ENCODE results near the gene RGS9BP. TPM values are rescaled to one million over a fixed set of nuclear protein-coding genes. Genes with fewer than 3 reads are reported as not detected.

Gene RGS9BP
- total RNA-seq, 4 donors from 2014 or later = 3.9 to 10.6 (median 6.0) TPM

GRCh38 chr19:32687681-32688080 lies 12.0 kb downstream of the RGS9BP start:
- no peaks in the 10 kb centered on the region for H3K27me3 ChIP-seq
- intact Hi-C loops (cut with DNase I; ENCODE audit: low total_unique reads) = no loop called here
- H3K27ac ChIP-seq = no peak overlapping the region
- H3K9me3 ChIP-seq = no peaks in the 10 kb centered on the region
- no peak overlapping the region for H3K4me3 ChIP-seq
- TF ChIP-seq POLR2A (IDR thresholded peaks at IDR 0.05) = no peak
- TF ChIP-seq, protein P1, sequence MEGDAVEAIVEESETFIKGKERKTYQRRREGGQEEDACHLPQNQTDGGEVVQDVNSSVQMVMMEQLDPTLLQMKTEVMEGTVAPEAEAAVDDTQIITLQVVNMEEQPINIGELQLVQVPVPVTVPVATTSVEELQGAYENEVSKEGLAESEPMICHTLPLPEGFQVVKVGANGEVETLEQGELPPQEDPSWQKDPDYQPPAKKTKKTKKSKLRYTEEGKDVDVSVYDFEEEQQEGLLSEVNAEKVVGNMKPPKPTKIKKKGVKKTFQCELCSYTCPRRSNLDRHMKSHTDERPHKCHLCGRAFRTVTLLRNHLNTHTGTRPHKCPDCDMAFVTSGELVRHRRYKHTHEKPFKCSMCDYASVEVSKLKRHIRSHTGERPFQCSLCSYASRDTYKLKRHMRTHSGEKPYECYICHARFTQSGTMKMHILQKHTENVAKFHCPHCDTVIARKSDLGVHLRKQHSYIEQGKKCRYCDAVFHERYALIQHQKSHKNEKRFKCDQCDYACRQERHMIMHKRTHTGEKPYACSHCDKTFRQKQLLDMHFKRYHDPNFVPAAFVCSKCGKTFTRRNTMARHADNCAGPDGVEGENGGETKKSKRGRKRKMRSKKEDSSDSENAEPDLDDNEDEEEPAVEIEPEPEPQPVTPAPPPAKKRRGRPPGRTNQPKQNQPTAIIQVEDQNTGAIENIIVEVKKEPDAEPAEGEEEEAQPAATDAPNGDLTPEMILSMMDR (IDR thresholded peaks at IDR 0.05 in 4 of 5, conservative IDR thresholded peaks at IDR 0.05 in 1 of 5) = no peak
- in situ Hi-C loops (cut with MboI; ENCODE audit: low sequenced_read_pairs in 4 of 4) = loop anchor here in 1 of 4 donors (25.0 kb wide), 1 partner anchor 325 kb away; no protein-coding TSS in a partner anchor
- ATAC-seq = no peak
- H3K36me3 ChIP-seq = no peaks in the 10 kb centered on the region
- no peak for DNase-seq
- H3K4me1 ChIP-seq = peaks cover 13 to 20% of the 10 kb centered on the region in 2 donors

- DNase-seq (no peak), ATAC-seq (no peak)
- H3K27me3 ChIP-seq = no peaks in the 10 kb centered on the region
- peak overlapping the region in 1 of 4 donors; percentile 47 for H3K27ac ChIP-seq
- no peak for TF ChIP-seq POLR2A (IDR thresholded peaks at IDR 0.05)
- TF ChIP-seq, protein P1 (IDR thresholded peaks at IDR 0.05 in 4 of 5, conservative IDR thresholded peaks at IDR 0.05 in 1 of 5) = no peak
- H3K4me3 ChIP-seq = no peak overlapping the region
- peaks cover 19 to 26% of the 10 kb centered on the region in 2 donors for H3K4me1 ChIP-seq
- H3K36me3 ChIP-seq = no peaks in the 10 kb centered on the region
- intact Hi-C loops (cut with DNase I; ENCODE audit: low total_unique reads) = no loop called here
- no peaks in the 10 kb centered on the region for H3K9me3 ChIP-seq
- in situ Hi-C loops (cut with MboI; ENCODE audit: low sequenced_read_pairs in 4 of 4) = loop anchor here in 1 of 4 donors (25.0 kb wide), 1 partner anchor 326 kb away; no protein-coding TSS in a partner anchor
These were observed 12.7 kb downstream of the RGS9BP start for GRCh38 chr19:32688311-32688710.

DNA sequence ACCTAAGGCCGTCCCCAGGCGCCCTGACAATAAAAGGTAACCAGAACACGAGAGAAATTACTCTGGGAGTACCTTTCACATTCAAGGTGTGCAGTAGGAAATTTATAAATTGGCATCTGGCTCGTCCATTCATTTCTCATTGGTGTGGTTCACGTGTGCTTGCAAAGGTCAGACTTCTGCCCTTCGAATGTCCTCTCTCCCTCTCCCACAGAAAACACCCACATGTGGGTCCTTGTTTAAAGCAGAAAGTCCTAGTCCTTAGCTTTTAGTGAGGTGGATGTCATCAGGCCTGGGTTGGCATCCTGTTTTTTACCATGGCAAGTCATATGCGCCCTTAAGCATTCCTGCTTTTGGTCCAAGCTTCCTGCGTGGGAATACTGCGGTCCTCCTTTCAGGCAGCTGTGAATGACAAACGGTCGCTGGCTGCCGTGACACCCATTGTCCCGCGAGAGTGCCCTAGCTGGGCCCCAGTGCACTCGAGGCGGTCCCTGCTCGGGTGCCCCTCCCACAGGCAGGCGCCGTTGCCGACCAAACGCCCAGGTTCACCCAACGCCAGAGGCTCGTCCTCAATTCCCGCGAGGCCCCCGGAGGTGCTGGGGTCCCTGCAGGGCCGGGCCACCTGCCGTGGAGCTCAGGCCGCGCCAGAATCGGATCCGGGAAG lies 15.8 kb downstream of the RGS9BP start, which contains the start of gene NUDT19:
Gene NUDT19, plus strand, starts transcription at position 531 of the 661 bp plus-strand sequence. CDS start 140 bp downstream, outside the sequence.
- H3K9me3 ChIP-seq = no peaks in the 10 kb centered on the region
- intact Hi-C loops (cut with DNase I; ENCODE audit: low total_unique reads) (loop anchor here (1.0 to 5.0 kb wide), 4 partner anchors 16 to 109 kb away; partner anchors contain the start of genes ANKRD27, PDCD5 and RGS9BP), in situ Hi-C loops (cut with MboI; ENCODE audit: low sequenced_read_pairs in 4 of 4) (loop anchor here in 1 of 4 donors (10.0 to 25.0 kb wide), 2 partner anchors 107 to 329 kb away; partner anchors contain the start of gene PDCD5)
- no peaks in the 10 kb centered on the region for H3K36me3 ChIP-seq
- H3K4me1 ChIP-seq = peaks cover 46 to 48% of the 10 kb centered on the region in 2 donors
- peak within 1 kb of the TSS; percentile 69 to 92 (median 83) for H3K27ac ChIP-seq
- TF ChIP-seq, protein P1 (IDR thresholded peaks at IDR 0.05 in 4 of 5, conservative IDR thresholded peaks at IDR 0.05 in 1 of 5) = no peak
- TF ChIP-seq POLR2A (IDR thresholded peaks at IDR 0.05) = peak; percentile 83 to 85
- ATAC-seq (peak; percentile 84 to 87), DNase-seq (peak; percentile 81 to 86)
- no peaks in the 10 kb centered on the region for H3K27me3 ChIP-seq
- peak within 1 kb of the TSS; percentile 64 to 78 (median 66) for H3K4me3 ChIP-seq

DNA sequence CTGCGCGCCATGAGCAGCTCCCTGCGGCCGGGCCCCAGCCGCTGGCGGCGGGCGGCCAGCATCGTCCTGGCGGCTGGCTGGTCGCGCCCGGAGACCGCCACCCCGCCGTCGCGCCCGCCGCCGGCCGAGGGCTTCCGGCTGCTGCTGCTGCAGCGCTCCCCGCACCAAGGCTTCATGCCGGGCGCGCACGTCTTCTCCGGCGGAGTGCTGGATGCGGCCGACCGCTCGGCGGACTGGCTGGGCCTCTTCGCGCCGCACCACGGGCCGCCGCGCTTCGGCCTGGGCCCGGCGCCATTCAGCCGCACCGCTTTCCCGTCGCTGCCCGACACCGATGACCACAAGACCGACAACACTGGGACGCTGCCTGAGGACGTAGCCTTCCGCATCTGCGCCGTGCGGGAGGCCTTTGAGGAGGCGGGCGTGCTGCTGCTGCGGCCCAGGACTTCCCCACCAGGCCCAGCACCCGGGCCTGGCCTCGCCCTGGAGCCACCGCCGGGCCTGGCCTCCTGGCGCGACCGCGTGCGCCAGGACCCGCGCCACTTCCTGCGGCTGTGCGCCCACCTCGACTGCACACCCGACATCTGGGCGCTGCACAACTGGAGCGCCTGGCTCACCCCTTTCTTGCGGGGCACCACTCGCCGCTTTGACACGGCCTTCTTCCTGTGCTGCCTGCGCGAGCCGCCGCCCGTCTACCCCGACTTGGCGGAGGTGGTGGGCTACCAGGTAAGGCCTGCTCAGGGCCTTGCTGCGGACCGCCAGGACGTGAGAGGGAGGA lies 16.5 kb downstream of the RGS9BP start:
- Histone ChIP-seq H3K27ac (peak overlapping the region; percentile 69 to 92 (median 83)), H3K4me3 (peak overlapping the region; percentile 64 to 78 (median 66)), H3K36me3 (no peaks in the 10 kb centered on the region), H3K9me3 (no peaks in the 10 kb centered on the region), H3K27me3 (no peaks in the 10 kb centered on the region), H3K4me1 (peaks cover 46 to 50% of the 10 kb centered on the region in 2 donors)
- intact Hi-C loops (cut with DNase I; ENCODE audit: low total_unique reads) (loop anchor here (1.0 to 5.0 kb wide), 4 partner anchors 17 to 110 kb away; partner anchors contain the start of genes ANKRD27, PDCD5 and RGS9BP), in situ Hi-C loops (cut with MboI; ENCODE audit: low sequenced_read_pairs in 4 of 4) (loop anchor here in 1 of 4 donors (10.0 to 25.0 kb wide), 2 partner anchors 107 to 330 kb away; partner anchors contain the start of gene PDCD5)
- TF ChIP-seq, protein P1 (IDR thresholded peaks at IDR 0.05 in 4 of 5, conservative IDR thresholded peaks at IDR 0.05 in 1 of 5) = no peak
- peak; percentile 27 to 51 for TF ChIP-seq POLR2A (IDR thresholded peaks at IDR 0.05)
- peak; percentile 56 to 67 for DNase-seq
- peak; percentile 71 to 74 for ATAC-seq

Measured in gastrocnemius medialis (tissue), 4 donors.